Cardiac atrium fibroblast (primary cell): ENCODE measurements around the gene PSMB1. TPM values are rescaled to one million over a fixed set of nuclear protein-coding genes. Genes with fewer than 3 reads are reported as not detected.

ENCODE experiments used
- total RNA-seq: library from RNA; depleted of rRNA; stranded (reverse); fragments of >200 nt; gene quantifications from 2 replicates; pipeline ENCODE4 v1.2.3, GENCODE V29; 2015

PSMB1 gene
- 231 and 292 TPM in 2 replicates for total RNA-seq

GRCh38 chr6:170552765-170553533 lies at the start of gene PSMB1:
Gene PSMB1 (minus strand): TSS chr6:170553307. CDS start chr6:170553242, 65 bp downstream.

GRCh38 chr6:170584181-170584953 lies 31.3 kb upstream of the PSMB1 start, which contains the start of gene PDCD2:
Gene PDCD2 (minus strand): TSS chr6:170584637. CDS start chr6:170584581, 56 bp downstream.

GRCh38 chr6:170554013-170554795 lies 1.1 kb upstream of the PSMB1 start, which contains the start of gene TBP:
Gene TBP (plus strand): TSS chr6:170554369. CDS start chr6:170557030, 2,661 bp downstream.

Other genes starting within 250 kb of the PSMB1 start
- 14.4 and 15.4 TPM in 2 replicates for gene FAM120B, start 246.5 kb downstream of the PSMB1 start, total RNA-seq
- 9.2 and 12.6 TPM in 2 replicates for gene TBP, start 1.1 kb upstream of the PSMB1 start, total RNA-seq
- gene PDCD2, start 31.3 kb upstream of the PSMB1 start, total RNA-seq, result 50.7 and 75.7 TPM in 2 replicates